Skeletal muscle cell (primary cell): ENCODE data around the gene ERN2.
"Not testable (repeated sequence)": the region's sequence is repeated elsewhere in the genome, so short reads cannot be mapped to it uniquely, and the experiment has no call there.

Source experiments
- DNase-seq: peaks from one replicate; pipeline ENCODE4 v3.0.0-alpha.2; 2010; ENCODE audit warnings: low read depth
- H3K4me3 ChIP-seq: 2 replicates; pipeline ENCODE4 v1.5.1; 2011; ENCODE audit warnings: low read depth, mild to moderate bottlenecking, control low read depth, low read length, moderate library complexity

Gene ERN2

DNA sequence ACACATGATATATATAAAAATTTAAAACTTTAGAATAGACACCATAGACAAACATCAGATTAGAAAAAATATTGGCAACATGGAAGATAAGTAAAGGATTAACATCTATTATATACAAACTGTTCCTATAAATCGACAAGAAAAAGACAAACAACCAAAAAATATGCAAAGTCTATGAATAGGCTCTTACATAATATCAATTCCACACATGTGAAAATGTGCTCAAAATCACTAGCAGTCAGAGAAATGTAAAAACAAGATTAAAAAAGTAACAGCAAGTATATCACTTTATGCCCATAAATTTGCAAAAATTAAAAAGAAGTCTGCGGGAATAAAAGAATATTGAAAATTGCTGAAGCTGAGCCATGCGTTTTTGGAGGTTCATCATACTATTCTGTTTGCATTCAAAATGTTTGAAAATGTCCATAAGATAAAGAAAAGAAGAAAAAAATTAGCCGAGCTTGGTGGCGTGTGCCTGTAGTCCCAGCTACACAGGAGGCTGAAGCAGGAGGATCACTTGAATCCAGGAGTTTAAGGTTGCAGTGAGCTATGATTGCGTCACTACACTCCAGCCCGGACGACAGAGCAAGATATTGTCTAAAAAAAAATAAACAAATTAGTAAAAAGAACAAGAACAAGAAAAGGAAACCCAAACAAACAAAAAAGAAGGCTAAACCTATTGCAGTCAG, 11.2 kb upstream of the ERN2 start:
- DNase-seq = no peak
- H3K4me3 ChIP-seq = no peak overlapping the region

DNA sequence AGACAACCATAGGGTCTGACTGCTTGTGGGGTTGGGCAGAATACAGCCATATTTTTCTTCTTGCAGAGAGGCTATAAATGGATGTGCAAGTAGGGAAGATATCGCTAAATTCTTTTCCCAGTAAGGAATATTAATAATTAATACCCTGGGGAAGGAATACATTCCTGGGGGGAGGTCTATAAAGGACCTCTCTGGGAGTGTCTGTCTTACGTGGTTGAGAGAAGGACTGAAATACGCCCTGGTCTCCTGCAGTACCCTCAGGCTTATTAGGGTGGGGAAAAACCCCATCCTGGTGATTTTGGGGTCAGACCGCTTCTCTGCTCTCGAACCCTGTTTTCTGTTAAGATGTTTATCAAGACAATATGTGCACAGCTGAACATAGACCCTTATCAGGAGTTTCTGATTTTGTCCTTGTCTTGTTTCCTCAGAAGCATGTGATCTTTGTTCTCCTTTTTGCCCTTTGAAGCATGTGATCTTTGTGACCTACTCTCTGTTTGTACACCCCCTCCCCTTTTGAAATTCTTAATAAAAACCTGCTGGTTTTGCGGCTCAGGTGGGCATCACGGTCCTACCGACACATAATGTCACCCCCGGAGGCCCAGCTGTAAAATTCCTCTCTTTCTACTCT, 9.7 kb upstream of the ERN2 start:
- H3K4me3 ChIP-seq, DNase-seq: not testable (repeated sequence)

DNA sequence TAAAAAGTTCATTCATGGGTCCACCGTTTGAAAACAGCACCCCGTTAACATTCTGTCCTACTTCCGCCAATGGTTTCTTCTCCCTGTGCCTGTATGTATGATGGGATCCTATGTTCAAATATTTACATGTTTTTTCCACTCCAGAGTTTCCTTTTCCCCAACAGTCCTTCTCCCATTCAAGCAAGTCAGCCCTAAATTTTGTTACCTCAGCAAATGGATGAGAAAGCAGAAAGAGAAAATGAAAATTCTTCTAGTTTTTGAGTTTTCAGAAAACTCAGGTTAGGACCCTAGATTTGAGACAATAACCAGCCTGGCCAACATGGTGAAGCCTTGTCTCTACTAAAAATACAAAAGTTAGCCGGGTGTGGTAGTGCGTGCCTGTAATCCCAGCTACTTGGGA, 3.5 kb upstream of the ERN2 start:
- no peak for DNase-seq
- no peak overlapping the region for H3K4me3 ChIP-seq

DNA sequence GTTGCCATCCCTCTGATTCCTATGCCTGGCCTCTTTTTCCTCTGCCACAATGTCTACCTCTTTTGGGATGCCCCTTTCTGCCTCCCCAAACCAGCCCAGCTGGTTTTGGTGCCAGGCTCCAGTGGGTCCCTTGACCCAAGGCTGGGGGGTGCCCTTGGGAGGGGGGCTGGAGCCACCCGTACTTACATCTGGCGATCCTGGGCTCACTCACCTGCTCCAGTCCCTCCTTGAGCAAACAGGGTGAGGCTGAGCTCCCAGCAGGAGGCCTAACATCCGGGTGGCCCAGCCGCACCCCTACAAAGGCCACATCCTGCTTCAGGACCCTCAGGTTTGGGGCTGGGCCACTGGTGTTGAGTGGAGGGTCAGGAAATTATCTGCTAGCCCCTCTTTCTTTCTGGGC, 1.2 kb downstream of the ERN2 start:
- no peak overlapping the region for H3K4me3 ChIP-seq
- no peak for DNase-seq

DNA sequence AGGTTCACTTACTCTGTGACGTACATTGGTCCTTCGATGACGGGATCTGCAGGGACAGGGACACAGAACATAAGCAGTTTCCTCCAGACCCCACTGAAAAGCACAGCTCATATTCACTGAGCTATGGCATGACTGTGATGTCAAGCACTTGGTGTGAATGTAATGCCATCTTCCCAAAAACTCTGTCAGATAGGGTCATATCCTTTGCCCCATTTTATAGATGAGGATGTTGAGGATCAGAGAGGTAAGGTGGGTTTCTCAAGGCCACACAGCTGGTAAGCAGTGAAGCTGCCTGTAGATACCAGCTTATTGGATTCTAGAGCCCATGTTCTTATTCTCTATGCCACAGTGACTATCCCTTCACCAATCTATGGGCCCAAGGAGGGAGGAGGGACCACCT, 2.5 kb downstream of the ERN2 start:
- no peak for DNase-seq
- H3K4me3 ChIP-seq = no peak overlapping the region

DNA sequence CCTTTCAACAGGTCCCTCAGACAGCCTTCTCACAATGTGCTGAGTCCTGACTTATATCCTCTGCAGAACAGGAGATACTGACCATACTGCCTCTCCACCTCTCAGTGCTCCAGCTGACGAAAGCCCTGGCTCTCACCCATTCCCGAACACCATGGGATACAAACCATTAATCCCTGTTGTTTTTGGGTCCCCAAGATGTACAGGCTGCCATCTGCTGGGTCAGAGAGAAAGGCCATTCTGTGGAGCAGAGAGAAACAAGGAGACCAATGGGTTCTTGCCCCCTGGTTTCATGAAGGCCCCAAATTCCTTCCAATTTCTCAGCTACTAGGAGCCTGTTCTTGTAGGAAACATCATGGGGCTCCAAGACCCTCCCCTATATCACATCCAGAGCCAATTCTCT, 3.0 kb downstream of the ERN2 start:
- no peak overlapping the region for H3K4me3 ChIP-seq
- DNase-seq = no peak

DNA sequence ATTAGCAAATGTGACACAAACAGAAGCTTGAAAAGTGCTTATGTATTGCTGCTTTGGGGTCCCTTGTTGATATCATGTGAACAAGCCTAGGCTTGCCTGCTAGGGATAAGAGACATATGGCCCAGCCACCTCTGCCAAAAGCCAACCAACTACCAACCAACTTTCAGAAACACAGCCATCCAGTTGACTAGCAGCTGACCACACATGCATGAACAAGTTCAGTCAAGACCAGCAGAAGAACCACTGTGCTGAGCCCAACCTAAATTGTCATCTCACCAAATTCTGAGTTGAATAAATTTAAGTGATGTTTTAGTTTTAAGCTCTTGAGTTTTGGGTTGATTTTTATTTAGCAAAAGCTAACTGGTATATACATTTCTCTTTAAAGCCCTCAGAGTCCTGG, 3.5 kb downstream of the ERN2 start:
- DNase-seq = no peak
- no peak overlapping the region for H3K4me3 ChIP-seq

DNA sequence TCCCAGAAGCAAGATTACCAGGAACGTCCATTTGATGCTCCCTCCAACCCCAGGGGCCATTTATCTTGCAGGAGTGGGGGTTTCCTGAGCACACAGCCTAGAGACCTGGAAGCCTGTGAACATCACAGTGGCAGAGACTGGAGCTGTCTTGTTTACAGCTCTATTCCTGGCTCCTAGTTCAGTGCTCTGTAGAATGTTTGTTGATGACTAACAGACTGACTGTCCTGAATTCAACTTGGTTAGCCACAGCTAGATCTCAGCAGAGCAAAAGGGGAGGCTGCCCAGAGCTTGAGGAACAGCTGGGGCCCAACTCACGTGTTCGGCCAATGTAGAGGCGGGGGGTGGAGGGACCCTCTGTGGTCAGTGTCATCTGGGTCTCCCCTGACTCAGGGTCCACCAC, 6.6 kb downstream of the ERN2 start:
- no peak for DNase-seq
- no peak overlapping the region for H3K4me3 ChIP-seq

DNA sequence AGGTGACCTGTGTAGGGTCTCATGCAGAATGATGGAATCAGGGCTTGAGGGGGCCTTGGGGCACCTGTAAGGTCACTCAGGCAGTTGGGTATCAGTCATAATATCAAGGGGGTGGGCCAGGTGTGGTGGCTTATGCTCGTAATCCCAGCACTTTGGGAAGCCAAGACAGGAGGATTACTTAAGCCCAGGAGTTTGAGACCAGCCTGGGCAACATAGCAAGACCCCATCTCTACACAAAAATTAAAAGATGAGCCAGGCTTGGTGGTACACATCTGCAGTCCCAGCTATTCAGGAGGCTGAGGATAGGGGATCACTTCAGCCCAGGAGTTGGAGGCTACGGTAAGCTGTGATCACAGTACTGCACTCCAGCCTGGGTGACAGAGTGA, 7.5 kb downstream of the ERN2 start:
- no peak for DNase-seq
- no peak overlapping the region for H3K4me3 ChIP-seq

DNA sequence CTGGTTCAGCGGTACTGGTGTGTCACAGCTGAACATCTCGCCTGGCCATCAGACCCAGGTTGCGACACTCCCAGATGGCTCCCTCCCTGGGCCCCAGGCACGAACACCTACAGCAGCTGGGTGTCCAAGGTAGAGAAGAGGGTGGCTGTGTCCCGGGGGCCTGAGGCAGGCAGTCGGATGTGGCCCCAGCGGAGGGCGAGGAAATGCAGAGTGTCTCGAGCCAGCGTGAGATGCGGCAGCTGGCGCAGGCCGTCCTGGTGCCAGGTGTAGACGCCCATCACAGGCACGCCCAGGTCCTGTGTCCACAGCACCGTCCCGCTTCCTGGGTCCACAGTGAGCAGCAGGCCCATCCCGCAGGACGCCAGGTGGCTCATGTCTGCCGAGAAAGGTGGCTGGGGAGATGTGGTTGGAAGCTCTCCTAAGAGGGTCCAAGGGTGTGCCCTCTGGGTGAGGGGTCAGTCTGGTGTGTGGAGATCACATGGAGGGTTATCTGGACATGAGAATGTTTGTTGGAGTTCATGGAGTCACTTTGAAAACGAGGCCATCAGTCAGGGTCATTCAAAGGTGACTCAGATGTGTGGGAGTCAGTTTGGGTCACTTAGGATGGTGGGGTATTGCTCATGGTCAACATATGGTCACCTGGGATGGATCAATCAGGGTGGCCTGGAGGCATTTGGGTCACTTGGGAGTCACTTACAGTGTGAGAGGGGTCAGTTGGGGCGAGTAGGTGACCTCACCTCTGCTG, 8.1 kb downstream of the ERN2 start:
- H3K4me3 ChIP-seq = no peak overlapping the region
- no peak for DNase-seq

DNA sequence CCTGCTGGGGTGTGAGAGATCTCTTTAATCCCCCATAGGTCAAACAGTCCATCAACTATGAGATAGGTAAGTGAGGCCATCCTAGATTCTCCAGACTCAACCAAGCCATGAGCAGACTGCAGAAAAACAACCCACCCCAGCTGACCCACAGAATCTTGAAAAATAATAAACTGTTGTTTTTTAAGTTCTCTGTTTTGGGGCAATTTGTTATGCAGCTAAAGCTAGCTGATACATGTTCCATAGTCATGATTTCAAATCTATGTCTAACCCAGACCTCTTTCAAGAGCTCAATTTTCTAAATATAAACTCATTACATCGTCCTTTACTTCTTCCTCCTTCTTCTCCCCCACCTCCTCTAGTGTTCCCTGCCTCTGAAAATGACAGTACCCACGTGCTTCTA, 10.1 kb downstream of the ERN2 start:
- no peak for DNase-seq
- no peak overlapping the region for H3K4me3 ChIP-seq

DNA sequence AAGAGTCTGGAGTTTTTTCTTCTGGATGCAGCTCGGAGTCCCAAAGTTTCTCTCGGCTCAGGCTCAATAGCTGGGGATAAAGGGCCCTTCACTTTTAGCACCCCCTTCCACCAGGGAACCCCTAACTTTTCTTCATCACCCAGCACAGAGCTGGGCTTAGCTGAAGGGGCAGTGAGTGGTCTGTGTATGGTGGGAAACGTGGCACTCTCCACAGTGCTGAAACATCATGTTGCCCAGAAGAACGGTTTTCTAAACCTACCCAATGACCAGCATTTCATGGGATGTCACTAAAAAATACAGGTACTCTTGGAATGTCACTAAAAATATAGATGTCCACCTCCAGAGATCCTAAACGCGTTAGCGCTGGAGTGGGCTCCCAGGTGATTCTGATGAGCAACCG, 12.0 kb downstream of the ERN2 start:
- H3K4me3 ChIP-seq = no peak overlapping the region
- DNase-seq = no peak

DNA sequence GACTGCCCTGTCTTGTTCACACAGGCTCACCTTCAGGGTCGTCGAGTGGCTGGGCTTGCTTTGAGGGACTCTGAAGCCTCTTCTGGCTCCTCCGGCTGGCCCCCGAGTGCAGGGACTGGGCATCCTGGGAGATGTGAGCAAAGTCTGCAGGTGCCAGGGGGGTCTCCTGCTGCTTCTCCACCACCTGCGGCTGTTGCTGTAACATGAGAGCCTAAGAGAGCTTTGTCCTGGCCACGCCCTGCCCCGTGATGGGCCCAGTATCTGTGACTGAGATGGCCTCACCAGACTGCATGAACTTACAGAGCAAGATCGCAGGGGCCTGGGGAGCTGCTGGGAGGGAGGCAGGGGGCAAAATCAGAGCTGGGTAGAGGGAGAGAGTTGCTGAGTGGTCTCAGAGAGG, 12.5 kb downstream of the ERN2 start:
- no peak for DNase-seq
- H3K4me3 ChIP-seq = no peak overlapping the region

DNA sequence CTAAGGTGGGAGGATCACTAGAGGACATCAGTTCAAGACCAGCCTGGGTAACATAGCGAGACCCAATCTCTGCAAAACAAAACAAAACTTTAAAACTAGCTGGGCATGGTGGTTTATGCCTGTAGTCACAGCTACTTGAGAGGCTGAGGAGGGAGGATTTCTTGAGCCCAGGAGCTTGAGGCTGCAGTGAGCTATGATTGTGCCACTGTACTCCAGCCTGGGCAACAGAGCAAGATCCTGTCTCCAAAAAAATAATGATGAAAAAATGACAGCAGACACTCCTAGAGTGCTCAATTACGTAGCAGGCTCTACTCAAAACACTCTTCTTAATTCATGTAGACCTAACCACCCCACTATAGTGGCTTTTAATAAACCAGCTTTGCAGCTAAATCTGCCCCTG, 12.9 kb downstream of the ERN2 start:
- no peak for DNase-seq
- H3K4me3 ChIP-seq = no peak overlapping the region

DNA sequence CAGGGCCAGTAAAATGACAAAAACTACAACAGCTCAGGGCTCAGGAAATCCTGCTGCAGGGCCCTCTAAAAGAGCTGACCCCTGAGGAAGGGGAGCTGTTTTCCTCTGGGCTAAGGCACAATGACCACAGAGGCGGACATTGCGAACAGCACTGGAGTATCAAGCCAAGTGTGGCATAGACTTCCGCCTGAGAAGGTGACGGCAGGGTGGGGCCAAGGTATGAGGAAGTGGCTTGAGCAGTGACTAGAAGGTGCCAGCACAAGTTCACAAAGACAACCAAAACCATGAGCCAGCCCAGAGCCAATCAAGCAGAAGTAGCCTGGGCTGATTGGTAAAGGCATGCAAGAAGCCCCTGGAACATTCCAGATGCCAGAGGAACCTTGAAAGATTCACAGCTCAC, 13.9 kb downstream of the ERN2 start:
- no peak for DNase-seq
- H3K4me3 ChIP-seq = no peak overlapping the region

DNA sequence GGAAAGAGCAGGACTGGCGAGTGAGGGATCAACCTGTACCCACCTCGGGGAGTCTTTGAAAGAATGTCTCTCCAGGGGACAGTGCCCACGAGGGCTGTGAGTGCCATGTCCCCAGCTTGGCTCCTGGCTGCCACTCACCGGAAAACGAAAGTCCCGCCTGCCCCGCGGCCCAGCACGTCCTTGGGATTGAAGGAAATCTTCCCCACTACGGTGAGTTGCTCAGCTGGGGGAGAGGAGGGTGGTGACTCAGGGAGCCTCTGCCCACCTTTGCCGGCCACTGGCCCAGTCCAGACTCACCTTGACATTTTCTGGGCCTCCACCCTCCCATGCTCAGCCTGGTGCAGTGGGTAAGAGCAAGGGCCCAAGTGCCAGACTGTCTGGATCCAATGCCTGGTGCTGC, 17.3 kb downstream of the ERN2 start:
- H3K4me3 ChIP-seq = no peak overlapping the region
- DNase-seq = no peak

DNA sequence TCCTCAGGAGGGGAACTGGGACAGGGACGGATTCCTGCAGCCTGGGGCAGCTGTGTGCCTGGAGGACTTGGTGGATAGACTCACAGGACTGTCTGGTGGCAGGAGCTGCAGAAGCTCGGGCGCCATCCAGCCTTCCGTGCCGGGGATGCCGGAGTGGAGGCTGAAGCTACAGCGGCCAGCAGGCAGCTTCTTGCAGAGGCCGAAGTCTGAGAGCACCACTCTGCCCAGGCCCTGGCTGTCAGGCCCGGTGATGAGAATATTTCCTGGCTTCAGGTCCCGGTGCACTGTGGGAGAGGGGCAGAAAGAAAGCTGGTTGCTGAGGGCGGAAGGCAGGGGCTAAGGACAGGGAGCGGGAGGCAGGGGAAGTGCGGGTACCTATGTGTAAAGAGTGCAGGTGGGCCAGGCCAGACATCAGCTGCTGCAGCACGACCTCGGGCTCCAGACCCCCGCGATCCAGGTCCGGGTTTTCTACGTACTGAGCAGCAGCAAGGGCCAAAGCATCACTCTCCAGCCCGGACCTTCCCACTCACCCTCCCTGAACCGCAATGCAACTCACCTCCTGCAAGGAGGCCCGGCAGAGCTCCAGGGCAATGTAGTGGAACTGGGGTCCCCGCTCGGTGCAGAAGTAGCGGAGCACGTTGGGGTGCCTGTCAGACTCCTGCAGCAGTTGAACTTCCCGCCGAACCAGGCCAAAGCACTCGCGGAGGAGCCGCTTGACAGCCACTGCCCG, 18.2 kb downstream of the ERN2 start:
- DNase-seq = no peak
- H3K4me3 ChIP-seq = peak overlapping the region; percentile 27

DNA sequence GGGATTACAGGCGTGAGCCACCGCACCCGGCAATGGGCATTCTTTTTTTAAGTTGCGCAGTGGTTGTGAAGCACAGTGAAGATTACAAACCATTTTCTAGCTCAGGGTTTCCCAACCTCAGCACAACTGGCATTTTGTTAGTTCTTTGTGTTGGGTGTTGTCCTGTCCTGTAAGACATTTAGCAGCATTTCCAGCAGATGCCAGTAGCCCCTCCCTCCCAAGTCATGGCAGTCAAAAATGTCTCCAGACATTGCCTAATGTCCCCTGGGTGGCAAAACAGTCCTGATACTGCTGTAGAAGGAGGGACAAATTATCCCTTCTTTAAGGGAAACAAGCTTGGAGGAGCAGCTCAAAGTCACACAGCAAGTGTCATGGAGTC, 18.8 kb downstream of the ERN2 start:
- peak overlapping the region; percentile 27 for H3K4me3 ChIP-seq
- DNase-seq = no peak

DNA sequence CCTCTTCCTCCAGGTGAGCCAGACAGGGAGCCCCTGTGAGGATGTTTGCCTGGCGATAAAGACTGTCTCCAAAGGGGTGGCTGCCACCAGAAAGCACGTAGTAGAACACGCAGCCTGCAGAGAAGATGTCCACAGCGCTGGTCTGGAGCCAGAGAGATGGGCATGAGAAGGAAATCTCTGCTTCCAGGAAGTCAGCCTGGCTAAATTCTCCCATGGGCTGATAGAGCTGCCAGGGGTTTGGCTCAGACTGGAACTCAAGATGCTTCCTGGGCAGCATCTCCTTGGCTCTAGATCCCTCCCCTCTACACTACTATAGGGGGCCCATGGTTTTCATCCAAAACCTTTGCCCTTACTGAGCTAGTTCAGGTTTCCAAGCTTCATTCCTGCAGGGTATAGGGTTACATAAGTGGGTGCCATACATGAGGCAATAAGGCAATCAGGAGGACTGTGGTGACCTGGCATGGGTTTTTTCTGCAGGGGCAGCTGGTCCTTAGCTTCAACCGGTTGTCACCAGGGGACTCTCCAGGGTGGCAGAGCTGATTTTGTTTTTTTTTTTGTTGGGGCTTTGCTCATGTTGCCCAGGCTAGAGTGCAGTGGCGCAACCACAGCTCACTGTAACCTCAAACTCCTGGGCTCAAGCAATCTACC, 20.7 kb downstream of the ERN2 start:
- no peak overlapping the region for H3K4me3 ChIP-seq
- DNase-seq = no peak
